Measurements from ENCODE around the gene ADAMTS1.

DNA sequence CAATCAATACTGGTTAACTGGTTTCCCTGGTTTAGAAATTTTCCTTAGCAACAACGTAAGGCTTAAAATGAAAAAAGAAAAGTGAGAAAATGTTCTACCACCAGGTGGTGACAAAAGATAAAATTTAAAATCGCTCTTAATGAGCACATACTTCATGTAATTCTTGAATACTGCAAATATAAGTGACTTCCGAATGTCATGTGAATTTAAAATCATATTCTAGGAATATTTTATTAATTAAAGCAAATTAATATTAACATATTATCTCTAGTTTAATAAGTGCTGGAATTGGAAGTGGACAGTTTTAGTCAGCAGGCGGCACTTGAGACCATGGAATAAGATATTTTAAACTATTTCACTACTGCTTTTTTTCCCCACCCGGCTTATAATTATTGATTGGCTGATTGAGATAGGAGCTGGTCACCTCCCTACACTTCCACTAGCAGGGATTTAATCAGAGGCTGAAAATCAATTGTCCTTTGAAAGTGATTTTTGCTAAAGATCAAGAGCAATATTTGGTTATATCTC lies 5.0 kb upstream of the ADAMTS1 start:
- TF ChIP-seq, protein P1, sequence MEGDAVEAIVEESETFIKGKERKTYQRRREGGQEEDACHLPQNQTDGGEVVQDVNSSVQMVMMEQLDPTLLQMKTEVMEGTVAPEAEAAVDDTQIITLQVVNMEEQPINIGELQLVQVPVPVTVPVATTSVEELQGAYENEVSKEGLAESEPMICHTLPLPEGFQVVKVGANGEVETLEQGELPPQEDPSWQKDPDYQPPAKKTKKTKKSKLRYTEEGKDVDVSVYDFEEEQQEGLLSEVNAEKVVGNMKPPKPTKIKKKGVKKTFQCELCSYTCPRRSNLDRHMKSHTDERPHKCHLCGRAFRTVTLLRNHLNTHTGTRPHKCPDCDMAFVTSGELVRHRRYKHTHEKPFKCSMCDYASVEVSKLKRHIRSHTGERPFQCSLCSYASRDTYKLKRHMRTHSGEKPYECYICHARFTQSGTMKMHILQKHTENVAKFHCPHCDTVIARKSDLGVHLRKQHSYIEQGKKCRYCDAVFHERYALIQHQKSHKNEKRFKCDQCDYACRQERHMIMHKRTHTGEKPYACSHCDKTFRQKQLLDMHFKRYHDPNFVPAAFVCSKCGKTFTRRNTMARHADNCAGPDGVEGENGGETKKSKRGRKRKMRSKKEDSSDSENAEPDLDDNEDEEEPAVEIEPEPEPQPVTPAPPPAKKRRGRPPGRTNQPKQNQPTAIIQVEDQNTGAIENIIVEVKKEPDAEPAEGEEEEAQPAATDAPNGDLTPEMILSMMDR (conservative IDR thresholded peaks at IDR 0.05; ENCODE audit: low read length) = peak; percentile 62
- TF ChIP-seq EZH2phosphoT487 (IDR thresholded peaks at IDR 0.05; ENCODE audit: borderline replicate concordance) = no peak
